SHP77 treated with DMSO at 0.1 percent for 48 hours (cell line): ENCODE measurements around the gene SLC25A44.

ENCODE experiments used
- DNase-seq: peaks from one replicate; lab custom pipeline; 2025; lab: John Stamatoyannopoulos, UW

SLC25A44 gene

DNA sequence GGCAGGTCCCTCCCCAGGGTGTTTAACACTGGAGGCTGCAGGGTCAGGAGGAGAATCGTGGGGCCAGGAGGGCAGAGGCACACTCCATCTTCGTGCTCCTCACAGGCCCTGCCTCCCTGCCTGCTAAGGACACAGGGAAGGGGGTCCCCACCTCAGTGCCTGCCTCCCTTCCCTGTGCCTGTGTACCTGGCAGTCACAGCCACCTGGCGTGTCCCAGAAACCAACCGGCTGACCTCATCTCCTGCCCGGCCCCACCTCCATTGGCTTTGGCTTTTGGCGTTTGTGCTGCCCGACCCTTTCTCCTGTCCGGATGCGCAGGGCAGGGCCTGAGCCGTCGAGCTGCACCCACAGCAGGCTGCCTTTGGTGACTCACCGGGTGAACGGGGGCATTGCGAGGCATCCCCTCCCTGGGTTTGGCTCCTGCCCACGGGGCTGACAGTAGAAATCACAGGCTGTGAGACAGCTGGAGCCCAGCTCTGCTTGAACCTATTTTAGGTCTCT is 47.5 kb downstream of the SLC25A44 start:
- no peak for DNase-seq

DNA sequence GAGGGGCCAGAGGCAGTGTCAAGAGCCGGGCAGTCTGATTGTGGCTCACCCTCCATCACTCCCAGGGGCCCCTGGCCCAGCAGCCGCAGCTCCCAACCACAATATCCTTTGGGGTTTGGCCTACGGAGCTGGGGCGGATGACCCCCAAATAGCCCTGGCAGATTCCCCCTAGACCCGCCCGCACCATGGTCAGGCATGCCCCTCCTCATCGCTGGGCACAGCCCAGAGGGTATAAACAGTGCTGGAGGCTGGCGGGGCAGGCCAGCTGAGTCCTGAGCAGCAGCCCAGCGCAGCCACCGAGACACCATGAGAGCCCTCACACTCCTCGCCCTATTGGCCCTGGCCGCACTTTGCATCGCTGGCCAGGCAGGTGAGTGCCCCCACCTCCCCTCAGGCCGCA is 48.0 kb downstream of the SLC25A44 start, which contains the start of gene BGLAP:
Gene BGLAP (plus strand): TSS at position 259 of the 400 bp plus-strand sequence. CDS start 48 bp downstream, at position 307.
- no peak for DNase-seq

DNA sequence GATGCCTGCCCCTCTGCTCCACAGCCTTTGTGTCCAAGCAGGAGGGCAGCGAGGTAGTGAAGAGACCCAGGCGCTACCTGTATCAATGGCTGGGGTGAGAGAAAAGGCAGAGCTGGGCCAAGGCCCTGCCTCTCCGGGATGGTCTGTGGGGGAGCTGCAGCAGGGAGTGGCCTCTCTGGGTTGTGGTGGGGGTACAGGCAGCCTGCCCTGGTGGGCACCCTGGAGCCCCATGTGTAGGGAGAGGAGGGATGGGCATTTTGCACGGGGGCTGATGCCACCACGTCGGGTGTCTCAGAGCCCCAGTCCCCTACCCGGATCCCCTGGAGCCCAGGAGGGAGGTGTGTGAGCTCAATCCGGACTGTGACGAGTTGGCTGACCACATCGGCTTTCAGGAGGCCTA is 48.8 kb downstream of the SLC25A44 start:
- DNase-seq, result no peak

DNA sequence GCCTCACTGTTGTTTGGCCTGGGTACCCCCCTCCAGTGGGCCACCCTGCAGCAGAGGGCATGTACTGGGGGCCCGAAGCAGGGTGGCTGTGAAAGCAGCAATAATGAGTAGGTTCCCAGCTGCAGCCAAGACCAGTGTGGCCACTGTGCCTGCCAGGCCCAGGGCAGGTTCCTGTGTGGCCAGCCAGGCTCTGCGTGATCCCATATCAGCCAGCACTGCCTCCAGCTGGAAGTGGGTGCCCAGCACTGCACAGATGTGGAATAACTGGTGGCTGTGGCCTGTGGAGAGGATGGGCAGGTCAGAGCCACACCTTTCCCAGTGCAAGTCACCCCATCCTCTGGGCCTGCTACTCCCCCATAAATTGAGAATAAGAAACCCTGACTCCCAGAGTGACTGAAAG is 50.2 kb downstream of the SLC25A44 start:
- DNase-seq, result no peak

DNA sequence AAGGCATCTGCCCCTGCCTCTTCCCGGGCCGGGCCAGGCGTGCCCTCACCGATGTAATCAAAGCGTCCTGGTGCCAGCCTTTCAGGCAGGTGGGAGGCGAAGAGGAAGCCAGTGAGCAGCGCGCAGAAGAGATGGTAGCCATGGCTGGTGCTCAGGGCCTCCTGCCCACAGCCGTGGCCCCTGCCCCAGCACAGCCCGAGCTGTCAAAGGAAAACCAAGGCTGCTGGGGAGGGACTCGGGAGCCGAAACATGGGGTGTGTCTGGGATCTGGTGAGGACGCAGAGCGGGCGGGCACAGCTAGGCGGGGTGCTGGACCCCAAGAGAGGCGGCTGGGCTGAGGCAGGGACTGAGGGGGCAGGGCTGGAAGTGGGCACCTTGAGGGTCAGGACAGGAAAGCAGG is 50.8 kb downstream of the SLC25A44 start:
- no peak for DNase-seq

DNA sequence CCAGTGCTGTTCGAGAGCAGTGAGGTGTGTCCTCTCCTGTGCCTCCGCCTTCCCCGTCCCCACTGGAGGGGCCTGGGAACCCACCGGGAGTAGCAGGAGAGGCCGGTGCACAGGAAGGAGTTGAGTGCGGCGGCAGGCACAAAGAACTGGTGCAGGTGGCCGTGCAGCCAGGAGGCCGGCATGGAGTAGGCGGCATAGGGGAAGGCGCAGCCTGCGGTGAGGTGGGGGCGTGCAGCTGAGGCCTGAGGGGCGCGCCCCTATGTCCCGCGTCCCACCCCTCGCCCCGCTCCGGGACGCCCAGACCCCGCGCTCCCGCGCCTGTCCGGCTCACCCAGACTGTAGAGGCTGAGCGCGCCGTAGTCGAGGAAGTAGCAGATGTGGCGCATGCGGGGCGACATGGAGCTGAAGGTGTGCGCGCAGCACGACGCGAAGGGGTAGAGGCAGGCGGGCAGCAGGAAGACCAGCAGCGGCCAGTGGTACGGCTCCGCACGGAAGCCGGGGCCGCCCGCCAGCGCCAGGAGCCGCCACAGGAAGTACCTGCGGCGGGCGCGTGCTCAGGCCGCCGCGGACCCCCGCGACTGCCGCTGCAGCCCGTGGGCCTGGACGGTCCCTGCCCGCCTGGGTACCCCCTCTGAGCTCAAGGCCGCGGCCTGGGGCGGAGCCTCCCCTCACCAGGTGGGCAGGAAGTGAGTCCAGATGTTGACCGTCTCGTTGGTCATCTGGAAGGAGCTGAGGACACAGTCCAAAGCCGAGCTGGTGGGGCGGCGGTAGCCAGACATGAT is 51.7 kb downstream of the SLC25A44 start:
- DNase-seq, result no peak

DNA sequence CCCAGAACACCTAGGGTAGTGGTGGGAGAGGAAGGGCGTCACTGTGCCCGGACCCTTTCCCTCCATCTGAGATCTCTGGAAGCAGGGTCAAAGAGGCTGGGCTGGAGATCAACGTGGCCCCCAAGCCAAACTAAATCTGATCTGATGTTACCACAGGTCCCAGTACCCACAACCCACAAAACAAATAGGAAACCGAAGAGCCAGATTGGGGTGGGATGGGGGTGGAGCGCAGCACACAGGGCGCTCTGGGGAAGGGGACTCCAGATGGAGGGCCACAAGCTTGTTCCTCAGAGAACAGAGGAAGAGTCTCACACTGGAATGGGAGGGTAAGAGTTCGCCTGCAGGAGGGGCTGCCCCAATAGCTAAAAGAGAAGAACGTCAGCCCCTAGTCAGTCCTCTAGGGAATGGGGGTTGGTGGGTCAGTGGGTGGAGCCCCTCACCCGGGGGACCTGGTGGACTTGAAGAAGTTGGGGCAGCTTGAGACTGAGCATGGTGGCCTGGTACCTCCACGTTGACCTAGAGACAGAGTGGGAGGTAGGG is 52.4 kb downstream of the SLC25A44 start:
- no peak for DNase-seq

DNA sequence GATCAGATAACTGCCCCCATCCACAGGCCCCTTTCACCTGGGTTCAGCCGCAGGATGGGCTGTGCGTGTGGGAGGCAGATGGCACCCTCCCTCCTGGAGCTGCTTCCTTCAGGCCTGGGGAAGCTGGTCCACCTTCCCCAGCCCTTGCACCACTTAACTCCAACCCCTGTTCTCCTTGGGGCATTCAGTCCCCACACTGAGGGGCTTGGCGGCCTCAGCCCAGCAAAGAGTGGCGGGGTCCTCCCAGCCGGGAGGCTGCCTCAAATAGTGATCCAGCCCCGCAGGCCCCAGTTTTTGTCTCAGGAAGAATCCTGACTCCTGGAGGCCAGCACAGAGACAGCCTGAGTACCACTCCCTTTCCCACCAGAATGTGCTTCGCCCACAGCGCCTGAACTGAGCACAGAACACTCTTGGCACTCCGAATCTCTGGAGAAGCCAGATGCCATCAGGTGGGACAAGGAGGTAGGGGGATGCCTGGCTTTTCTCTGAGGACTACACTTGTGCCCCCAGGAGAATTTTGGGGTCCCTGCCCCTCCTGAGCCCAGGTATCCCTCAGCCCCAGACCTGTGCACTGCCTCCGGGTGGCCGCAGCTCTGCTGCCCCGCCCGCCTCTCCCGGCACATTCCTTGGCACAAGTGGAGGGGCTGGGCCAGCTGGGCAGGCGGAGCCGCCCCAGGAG is 53.0 kb downstream of the SLC25A44 start:
- DNase-seq, result no peak

DNA sequence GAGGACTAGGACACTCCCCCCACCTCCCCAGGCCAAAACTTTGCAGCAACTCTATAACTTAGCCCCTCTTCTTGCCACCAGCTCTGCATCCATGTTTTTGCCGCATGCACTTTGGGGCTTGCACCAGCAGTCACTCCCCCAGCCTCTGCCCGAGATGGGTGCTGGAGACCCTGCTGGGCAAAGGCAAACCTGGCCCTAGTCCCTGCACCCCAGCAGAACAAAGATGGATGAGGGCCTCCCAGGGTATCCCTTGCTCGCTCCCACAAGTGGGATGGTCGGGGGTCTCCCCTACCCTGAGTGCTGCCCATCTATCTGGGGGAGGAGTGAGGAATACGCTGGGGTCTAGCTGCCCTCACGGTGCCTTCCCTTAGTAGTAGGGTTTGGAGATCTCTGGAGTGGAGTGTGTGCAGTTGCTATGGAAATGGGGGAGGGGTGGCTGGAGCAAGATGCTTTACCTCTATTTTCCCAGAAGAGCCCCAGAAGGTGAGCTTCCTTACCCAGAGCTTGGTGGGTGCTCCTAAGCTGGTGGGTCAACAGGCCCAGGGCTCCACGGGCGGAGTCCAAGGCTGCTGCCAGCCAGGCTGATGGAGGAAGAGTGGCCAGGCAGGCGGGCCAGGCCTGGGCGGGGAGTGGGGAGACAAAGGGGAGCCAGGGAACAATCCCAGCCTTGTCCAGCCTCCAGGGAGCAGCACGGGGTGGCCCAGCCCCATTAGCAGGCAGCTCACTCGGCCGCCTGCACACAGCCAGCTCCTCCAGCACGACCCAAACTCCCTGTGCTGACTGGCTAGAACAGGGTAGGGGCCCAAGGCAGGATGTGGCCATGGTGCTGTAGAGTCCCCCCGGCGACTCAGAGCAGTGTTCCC is 53.8 kb downstream of the SLC25A44 start, which contains the start of gene PAQR6:
Gene PAQR6 (minus strand): TSS at position 597 of the 863 bp plus-strand sequence. CDS start 1,325 bp downstream, outside the sequence.
- DNase-seq, result no peak

DNA sequence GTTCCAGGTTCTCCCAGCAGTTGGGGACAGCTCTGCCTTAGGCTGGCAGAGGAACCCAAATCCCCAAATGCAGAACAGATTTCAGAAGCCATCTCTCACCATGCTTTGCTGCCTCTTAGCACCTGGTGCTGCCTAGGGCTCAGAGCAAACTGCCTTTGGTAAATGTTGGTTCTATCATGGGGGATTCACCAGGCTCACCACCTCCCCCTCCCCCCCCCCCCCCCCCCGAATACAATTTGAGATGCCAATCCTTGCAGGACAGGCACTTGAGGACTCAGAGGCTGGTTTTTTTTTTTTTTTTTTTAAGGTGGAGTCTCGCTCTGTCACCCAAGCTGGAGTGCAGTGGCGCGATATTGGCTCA is 54.4 kb downstream of the SLC25A44 start:
- DNase-seq, result no peak

DNA sequence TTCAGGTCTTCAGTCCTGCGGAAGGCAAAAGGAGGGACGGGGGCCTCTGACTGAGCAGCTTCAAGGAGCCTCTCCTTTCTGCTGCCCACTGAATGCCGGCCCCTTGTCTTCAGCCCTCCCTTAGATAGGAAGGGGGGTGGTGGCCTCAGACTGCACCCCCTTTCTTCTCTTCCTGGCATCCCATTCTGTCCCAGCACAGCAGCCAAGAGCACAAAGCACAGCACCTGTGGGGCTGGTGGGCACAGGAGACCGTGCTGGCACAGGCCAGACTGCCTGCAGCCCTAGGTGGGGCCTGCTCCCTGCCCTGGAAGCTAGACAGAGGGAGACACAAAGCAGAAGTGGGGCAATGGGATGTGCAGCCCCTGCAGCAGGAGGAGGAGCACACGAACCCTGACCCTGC is 55.7 kb downstream of the SLC25A44 start:
- DNase-seq, result no peak

DNA sequence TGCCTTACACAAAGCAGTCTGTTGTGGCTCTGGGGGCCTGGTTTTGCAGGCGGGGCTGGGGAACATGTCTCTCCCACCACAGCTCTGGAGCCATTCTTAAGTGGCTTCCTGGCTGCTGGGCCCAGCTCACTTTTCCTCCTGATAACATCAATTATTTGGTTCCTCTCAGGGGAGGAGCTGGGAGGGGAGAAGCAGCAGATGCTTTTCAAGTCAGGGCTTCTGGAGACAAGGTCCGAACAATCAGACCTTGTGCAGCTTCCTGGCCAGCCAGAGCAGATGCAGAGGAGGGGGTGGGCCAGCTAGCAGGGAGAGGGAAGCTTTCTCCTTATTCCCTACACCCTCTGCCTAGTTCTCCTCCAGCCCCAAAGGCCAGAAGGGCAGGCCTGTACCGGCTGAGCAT is 57.6 kb downstream of the SLC25A44 start:
- no peak for DNase-seq

DNA sequence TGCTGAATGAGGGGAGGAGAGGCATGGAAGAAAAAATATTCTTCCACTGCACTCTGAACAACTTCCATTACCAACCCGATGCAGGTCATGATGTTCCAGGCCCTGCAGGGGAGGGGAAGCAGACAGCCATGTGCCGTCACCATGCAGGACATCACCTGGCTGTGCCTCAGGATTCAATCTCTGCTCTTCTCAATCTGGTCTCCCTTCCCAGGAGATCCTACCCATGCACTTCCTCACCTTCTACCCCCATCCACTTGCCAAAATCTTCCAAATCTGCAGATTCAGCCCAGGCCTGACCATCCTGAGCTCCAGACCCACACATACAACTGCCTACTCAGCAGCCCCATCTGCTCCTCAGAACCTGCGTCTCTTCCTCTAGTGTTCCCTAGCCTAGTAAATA is 59.7 kb downstream of the SLC25A44 start:
- DNase-seq, result no peak

DNA sequence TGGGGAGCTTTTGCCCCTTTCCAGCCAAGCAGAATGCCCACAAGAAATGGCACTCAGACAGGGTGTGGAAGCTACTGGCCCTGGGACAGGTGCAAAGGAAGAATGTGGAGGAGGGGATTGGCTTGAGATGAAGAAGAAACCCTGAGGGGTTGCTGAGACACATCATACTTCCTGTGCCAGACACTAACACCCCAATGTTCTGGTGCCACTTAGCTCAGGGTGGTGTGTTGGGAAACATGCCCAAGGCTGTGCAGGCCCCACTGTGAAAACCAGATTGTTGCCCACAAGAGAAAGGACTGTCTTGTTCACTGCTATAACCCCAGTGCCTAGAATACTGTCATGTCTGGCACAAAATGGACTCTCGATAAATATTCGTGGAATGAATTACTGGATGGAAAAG is 63.8 kb downstream of the SLC25A44 start:
- DNase-seq, result no peak

DNA sequence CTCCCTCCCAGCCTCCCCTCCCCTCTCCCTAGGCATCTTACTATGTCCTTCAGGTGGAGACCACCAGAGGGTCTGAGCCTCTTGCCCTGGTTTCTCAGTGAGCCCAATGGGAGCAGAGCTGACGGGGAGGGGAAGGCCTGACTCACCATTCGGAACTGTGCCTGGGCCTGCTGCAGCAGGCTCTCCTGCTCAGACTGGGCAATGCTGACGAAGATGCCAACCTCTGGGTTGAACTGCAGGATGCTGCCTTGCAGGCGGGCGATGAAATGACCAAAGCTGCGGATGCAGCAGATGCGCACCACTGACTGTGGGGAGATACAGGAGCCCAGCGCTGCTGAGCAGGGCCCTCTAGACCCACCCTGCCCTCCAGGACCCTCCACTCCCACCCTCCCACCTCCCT is 65.0 kb downstream of the SLC25A44 start:
- no peak for DNase-seq

DNA sequence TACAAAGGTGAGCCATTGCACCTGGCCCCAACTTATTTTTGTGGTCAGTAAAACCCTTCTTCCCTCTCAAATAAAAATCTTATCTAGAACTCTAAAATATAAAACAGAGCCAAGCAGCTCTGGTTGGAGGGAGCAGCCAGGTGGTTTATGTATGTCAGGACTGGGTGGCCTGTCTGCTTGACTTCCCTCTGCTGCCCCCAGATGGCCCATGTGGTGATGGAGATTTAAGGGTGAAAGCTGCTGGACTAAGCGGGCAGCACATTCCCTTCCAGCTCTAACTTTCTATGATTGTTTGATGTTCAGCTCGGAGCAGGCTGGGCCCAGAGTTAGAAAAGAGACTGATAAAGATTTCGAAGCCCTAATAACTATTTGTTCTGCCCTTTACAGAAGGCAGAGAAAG is 65.9 kb downstream of the SLC25A44 start:
- DNase-seq, result no peak

DNA sequence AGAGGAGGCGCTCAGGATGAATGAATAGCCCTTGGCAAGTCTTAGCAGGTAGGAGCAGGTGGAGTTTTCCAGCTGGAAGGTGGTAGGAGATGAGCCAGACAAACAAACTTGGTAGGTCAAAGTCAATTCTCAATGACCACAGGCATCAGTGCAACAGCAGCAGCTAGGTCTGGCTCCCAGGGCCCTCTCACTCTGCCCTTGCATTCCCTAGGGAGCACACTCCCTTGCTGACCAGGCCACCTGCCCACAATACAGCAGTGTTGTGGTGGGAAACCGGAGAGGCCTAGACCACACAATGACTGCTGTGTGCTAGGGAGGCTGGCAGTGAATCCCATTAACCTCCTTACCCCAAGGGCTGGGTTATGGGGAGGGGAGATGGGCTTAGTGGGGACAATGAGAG is 67.0 kb downstream of the SLC25A44 start:
- DNase-seq, result no peak
